ENCODE data around the gene LRRC27.

LRRC27 gene

GRCh38 chr10:132410056-132410778, 78.2 kb downstream of the LRRC27 start:
- Histone ChIP-seq H3K27me3 (ENCODE audit: insufficient read depth, poor library complexity, severe bottlenecking) (no peaks in the 10 kb centered on the region), H3K27ac (replicated peaks) (no peak overlapping the region), H3K4me3 (replicated peaks; ENCODE audit: insufficient read depth, low read length) (no peak overlapping the region)
- no peak for DNase-seq (ENCODE audit: low read depth in 1 of 2, low spot score in 1 of 2)
- TF ChIP-seq GABPA (IDR thresholded peaks at IDR 0.05; ENCODE audit: low read depth), result no peak
- no peak for TF ChIP-seq CTCF (IDR thresholded peaks at IDR 0.05; ENCODE audit: insufficient read depth, low read length)
- TF ChIP-seq SPI1 (IDR thresholded peaks at IDR 0.05; ENCODE audit: borderline replicate concordance, low read depth), result no peak

- H3K4me3 ChIP-seq (replicated peaks; ENCODE audit: insufficient read depth, low read length), result no peak overlapping the region
These were observed 79.0 kb downstream of the LRRC27 start for GRCh38 chr10:132410779-132411532.

GRCh38 chr10:132411561-132412253, 79.7 kb downstream of the LRRC27 start:
- no peak overlapping the region for H3K4me3 ChIP-seq (replicated peaks; ENCODE audit: insufficient read depth, low read length)
- no peaks in the 10 kb centered on the region for H3K27me3 ChIP-seq (ENCODE audit: insufficient read depth, poor library complexity, severe bottlenecking)
- no peak for DNase-seq (ENCODE audit: low read depth in 1 of 2, low spot score in 1 of 2)
- H3K27ac ChIP-seq (replicated peaks), result no peak overlapping the region
- no peak for TF ChIP-seq SPI1 (IDR thresholded peaks at IDR 0.05; ENCODE audit: borderline replicate concordance, low read depth)

More at GRCh38 chr10:132410779-132411532, 79.0 kb downstream of the LRRC27 start:
- Histone ChIP-seq H3K27me3 (ENCODE audit: insufficient read depth, poor library complexity, severe bottlenecking) (no peaks in the 10 kb centered on the region), H3K27ac (replicated peaks) (no peak overlapping the region)
- no peak for TF ChIP-seq POLR2AphosphoS5 (IDR thresholded peaks at IDR 0.05; ENCODE audit: low read depth)
- TF ChIP-seq GABPA (IDR thresholded peaks at IDR 0.05; ENCODE audit: low read depth), result no peak
- no peak for TF ChIP-seq SPI1 (IDR thresholded peaks at IDR 0.05; ENCODE audit: borderline replicate concordance, low read depth)
- TF ChIP-seq CTCF (IDR thresholded peaks at IDR 0.05; ENCODE audit: insufficient read depth, low read length), result no peak
- TF ChIP-seq REST (IDR thresholded peaks at IDR 0.05; ENCODE audit: insufficient replicate concordance, low read depth), result no peak
- no peak for DNase-seq (ENCODE audit: low read depth in 1 of 2, low spot score in 1 of 2)

GRCh38 chr10:132412316-132413192, 80.6 kb downstream of the LRRC27 start:
- Histone ChIP-seq H3K4me3 (replicated peaks; ENCODE audit: insufficient read depth, low read length) (no peak overlapping the region), H3K27me3 (ENCODE audit: insufficient read depth, poor library complexity, severe bottlenecking) (no peaks in the 10 kb centered on the region), H3K27ac (replicated peaks) (no peak overlapping the region)
- DNase-seq (ENCODE audit: low read depth in 1 of 2, low spot score in 1 of 2), result no peak
- no peak for TF ChIP-seq SPI1 (IDR thresholded peaks at IDR 0.05; ENCODE audit: borderline replicate concordance, low read depth)
- TF ChIP-seq POLR2AphosphoS5 (IDR thresholded peaks at IDR 0.05; ENCODE audit: low read depth), result no peak
- no peak for TF ChIP-seq REST (IDR thresholded peaks at IDR 0.05; ENCODE audit: insufficient replicate concordance, low read depth)
- TF ChIP-seq GABPA (IDR thresholded peaks at IDR 0.05; ENCODE audit: low read depth), result no peak
- TF ChIP-seq CTCF (IDR thresholded peaks at IDR 0.05; ENCODE audit: insufficient read depth, low read length), result no peak

Data from HL-60 (cell line).